Stimulated activated CD8-positive, alpha-beta memory T cell treated with anti-CD3 and anti-CD28 coated beads, Interleukin-7, amount 100 ng/mL, for 48 hours (primary cell): ENCODE results near the gene PCDHA9.
"Not testable (repeated sequence)": the region's sequence is repeated elsewhere in the genome, so short reads cannot be mapped to it uniquely, and the experiment has no call there.

Experiments
- DNase-seq, 2 donors: peaks; one replicate each; pipeline ENCODE4 v3.0.0-alpha.2; 2020; ENCODE audit warnings: low read depth in 1 of 2; ENCODE audit errors: extremely low read depth in 1 of 2

The PCDHA9 gene

DNA sequence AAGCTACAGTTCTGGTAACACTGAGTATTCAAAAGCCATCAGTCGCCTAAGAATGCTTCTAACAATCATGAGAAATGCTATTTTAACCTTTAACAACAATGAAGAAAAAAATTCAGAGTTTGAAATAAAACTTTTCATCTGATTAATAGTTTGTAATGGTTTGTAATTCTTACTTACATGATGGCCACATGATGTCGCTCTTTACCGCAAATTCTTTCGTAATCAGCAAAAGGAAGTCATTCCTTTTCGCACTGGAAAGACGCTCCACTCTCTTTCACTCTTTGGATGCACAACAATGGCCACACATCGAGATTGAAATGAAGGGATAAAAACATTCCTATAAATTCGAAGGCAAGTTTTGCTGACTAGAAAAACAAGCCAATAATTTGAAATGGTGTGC, 14.2 kb upstream of the PCDHA9 start, which contains the start of gene PCDHA7:
Gene PCDHA7 (plus strand): TSS at position 277 of the 400 bp plus-strand sequence. CDS start 115 bp downstream, at position 392.
- DNase-seq: no peak

DNA sequence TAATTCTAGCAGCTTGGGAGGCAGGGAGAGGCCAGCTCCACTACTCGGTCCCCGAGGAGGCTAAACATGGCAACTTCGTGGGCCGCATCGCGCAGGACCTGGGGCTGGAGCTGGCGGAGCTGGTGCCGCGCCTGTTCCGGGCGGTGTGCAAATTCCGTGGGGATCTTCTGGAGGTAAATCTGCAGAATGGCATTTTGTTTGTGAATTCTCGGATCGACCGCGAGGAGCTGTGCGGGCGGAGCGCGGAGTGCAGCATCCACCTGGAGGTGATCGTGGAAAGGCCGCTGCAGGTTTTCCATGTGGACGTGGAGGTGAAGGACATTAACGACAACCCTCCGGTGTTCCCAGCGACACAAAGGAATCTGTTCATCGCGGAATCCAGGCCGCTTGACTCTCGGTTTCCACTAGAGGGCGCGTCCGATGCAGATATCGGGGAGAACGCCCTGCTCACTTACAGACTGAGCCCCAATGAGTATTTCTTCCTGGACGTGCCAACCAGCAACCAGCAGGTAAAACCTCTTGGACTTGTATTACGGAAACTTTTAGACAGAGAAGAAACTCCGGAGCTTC, 13.7 kb upstream of the PCDHA9 start:
- not testable (repeated sequence) for DNase-seq

DNA sequence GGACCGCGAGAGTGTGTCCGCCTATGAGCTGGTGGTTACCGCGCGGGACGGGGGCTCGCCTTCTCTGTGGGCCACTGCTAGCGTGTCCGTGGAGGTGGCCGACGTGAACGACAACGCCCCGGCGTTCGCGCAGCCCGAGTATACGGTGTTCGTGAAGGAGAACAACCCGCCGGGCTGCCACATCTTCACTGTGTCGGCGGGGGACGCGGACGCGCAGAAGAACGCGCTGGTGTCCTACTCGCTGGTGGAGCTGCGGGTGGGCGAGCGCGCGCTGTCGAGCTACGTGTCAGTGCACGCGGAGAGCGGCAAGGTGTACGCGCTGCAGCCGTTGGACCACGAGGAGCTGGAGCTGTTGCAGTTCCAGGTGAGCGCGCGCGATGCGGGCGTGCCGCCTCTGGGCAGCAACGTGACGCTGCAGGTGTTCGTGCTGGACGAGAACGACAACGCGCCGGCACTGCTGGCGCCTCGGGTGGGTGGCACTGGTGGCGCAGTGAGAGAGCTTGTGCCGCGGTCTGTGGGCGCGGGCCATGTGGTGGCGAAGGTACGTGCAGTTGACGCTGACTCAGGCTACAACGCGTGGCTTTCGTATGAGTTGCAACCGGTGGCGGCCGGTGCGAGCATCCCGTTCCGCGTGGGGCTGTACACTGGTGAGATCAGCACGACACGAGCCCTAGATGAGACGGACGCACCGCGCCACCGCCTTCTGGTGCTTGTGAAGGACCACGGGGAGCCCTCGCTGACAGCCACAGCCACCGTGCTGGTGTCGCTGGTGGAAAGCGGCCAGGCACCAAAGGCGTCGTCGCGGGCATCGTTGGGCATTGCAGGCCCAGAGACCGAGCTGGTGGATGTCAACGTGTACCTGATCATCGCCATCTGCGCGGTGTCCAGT, 12.3 kb upstream of the PCDHA9 start:
- DNase-seq: no peak

DNA sequence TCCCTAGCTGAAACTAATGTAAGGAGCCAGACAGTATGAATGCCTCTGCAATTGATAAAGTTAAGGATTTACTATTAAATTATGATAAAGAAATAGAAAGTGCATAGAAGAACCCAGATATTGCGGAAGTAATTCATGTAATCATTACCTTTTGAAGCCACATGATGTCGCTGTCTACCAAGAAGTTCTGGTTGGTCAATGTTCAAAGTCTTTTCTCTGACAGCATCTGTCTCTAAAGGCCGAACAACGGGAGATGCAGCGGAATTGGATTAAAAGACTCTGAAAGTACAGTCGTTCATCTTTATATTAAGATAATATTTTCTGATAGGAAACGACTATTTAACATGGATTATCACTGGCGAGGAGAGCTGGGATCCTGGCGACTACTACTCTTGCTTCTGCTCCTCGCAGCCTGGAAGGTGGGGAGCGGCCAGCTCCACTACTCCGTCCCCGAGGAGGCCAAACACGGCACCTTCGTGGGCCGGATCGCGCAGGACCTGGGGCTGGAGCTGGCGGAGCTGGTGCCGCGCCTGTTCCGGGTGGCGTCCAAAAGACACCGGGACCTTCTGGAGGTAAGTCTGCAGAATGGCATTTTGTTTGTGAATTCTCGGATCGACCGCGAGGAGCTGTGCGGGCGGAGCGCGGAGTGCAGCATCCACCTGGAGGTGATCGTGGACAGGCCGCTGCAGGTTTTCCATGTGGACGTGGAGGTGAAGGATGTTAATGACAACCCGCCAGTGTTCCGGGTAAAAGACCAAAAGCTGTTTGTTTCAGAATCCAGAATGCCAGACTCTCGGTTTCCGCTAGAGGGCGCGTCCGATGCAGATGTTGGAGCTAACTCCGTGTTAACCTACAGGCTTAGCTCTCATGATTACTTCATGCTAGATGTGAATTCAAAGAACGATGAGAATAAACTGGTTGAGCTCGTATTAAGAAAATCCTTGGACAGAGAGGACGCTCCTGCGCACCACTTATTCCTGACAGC, 6.9 kb upstream of the PCDHA9 start, which contains the start of gene PCDHA8:
Gene PCDHA8 (plus strand): TSS at position 210 of the 985 bp plus-strand sequence. CDS start 135 bp downstream, at position 345.
- DNase-seq: no peak

DNA sequence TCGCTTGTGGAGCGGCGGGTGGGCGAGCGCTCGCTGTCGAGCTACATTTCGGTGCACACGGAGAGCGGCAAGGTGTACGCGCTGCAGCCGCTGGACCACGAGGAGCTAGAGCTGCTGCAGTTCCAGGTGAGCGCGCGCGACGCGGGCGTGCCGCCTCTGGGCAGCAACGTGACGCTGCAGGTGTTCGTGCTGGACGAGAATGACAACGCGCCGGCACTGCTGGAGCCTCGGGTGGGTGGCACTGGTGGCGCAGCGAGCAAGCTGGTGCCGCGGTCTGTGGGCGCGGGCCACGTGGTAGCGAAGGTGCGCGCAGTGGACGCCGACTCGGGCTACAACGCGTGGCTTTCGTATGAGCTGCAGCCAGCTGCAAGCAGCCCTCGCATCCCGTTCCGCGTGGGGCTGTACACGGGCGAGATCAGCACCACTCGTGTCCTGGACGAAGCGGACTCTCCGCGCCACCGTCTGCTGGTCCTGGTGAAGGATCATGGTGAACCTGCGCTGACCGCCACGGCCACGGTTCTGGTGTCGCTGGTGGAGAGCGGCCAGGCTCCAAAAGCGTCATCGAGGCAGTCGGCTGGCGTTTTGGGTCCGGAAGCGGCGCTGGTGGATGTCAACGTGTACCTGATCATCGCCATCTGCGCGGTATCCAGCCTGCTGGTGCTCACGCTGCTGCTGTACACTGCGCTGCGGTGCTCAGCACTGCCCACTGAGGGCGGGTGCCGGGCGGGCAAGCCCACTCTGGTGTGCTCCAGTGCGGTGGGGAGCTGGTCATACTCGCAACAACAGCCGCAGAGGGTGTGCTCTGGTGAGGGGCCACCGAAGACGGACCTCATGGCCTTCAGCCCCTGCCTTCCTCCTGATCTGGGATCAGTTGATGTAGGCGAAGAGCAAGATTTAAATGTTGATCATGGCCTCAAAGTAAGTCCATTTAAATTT, 5.1 kb upstream of the PCDHA9 start:
- no peak for DNase-seq

DNA sequence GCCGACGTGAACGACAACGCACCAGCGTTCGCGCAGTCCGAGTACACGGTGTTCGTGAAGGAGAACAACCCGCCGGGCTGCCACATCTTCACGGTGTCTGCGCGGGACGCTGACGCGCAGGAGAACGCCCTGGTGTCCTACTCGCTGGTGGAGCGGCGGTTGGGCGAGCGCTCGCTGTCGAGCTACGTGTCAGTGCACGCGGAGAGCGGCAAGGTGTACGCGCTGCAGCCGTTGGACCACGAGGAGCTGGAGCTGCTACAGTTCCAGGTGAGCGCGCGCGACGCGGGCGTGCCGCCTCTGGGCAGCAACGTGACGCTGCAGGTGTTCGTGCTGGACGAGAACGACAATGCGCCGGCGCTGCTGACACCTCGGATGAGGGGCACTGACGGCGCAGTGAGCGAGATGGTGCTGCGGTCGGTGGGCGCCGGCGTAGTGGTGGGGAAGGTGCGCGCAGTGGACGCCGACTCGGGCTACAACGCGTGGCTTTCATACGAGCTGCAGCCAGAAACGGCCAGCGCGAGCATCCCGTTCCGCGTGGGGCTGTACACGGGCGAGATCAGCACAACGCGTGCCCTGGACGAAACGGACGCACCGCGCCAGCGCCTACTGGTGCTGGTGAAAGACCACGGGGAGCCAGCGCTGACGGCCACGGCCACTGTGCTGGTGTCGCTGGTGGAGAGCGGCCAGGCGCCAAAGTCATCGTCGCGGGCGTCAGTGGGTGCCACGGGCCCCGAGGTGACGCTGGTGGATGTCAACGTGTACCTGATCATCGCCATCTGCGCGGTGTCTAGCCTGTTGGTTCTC, 1.9 kb downstream of the PCDHA9 start:
- not testable (repeated sequence) for DNase-seq

DNA sequence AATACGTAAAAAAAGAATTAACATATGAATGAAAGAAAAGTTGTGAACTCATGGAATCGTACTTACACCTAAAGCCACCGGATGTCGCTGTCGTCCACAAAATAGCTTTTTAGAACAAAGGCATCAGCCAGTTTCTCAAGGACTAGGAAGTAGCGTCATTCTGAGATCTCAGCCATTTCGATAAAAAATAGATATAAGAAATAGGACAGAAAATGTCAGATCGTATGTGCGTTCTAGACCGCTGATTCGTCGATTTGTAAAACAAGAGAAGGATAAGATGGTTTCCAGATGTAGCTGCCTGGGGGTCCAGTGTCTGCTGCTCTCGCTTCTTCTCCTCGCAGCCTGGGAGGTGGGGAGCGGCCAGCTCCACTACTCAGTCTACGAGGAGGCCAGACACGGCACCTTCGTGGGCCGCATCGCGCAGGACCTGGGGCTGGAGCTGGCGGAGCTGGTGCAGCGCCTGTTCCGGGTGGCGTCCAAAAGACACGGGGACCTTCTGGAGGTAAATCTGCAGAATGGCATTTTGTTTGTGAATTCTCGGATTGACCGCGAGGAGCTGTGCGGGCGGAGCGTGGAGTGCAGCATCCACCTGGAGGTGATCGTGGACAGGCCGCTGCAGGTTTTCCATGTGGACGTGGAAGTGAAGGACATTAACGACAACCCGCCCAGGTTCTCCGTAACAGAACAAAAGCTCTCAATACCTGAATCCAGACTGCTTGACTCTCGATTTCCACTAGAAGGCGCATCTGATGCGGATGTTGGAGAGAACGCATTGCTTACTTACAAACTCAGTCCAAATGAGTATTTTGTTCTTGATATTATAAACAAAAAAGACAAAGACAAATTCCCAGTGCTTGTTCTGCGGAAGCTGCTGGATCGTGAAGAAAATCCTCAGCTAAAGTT, 7.8 kb downstream of the PCDHA9 start, which contains the start of gene PCDHA10:
Gene PCDHA10 (plus strand): TSS at position 126 of the 903 bp plus-strand sequence. CDS start 152 bp downstream, at position 278.
- DNase-seq: no peak

DNA sequence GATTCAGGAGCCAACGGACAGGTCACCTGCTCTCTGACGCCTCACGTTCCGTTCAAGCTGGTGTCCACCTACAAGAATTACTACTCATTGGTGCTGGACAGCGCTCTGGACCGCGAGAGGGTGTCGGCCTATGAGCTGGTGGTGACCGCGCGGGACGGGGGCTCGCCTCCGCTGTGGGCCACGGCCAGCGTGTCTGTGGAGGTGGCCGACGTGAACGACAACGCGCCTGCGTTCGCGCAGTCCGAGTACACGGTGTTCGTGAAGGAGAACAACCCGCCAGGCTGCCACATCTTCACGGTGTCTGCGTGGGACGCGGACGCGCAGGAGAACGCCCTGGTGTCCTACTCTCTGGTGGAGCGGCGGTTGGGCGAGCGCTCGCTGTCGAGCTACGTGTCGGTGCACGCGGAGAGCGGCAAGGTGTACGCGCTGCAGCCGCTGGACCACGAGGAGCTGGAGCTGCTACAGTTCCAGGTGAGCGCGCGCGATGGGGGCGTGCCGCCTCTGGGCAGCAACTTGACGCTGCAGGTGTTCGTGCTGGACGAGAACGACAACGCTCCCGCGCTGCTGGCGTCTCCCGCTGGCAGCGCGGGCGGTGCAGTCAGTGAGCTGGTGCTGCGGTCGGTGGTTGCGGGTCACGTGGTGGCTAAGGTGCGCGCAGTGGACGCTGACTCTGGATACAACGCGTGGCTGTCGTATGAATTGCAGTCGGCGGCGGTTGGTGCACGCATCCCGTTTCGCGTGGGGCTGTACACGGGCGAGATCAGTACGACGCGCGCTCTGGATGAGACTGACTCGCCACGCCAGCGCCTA, 9.2 kb downstream of the PCDHA9 start:
- no peak for DNase-seq

DNA sequence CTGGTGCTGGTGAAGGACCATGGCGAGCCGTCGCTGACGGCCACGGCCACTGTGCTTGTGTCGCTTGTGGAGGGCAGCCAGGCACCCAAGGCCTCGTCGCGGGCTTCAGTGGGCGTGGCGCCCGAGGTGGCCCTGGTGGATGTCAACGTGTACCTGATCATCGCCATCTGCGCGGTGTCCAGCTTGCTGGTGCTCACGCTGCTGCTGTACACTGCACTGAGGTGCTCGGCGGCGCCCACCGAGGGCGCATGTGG, 9.7 kb downstream of the PCDHA9 start:
- DNase-seq: no peak

DNA sequence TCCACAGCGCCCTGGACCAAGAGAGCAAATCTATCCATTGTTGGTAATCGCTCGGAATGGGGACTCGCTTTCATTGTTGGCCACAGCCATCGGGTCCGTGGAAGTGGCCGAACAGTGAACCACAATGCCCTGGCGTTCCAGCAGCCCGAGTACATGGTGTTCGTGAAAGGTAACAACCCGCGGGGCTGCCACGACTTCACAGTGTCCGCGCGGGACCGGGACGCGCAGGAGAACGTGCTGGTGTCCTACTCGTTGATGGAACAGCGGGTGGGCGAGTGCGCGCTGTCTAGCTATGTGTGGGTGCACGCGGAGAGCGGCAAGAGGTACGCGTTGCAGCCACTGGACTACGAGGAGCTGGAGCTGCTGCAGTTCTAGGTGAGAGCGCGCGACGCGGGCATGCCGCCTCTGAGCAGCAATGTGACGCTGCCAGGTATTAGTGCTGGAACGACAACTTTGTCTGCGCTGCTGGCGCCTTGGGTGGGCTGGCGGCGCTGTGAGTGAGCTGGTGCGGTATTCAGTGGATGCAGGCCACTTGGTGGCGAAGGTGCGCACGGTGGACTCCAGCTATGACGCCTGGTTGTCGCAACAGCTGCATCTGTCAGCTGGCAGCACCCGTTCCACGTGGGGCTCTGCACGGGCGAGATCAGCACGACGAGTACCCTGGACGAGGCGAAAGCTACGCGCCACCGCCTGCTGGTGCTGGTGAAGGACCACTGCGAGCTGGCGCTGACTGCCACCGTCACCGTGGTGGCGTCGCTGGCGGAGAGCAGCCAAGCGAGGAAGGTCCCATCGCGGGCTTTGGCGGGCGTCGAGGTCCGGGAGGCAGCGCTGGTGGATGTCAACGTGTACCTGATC, 14.5 kb downstream of the PCDHA9 start:
- no peak for DNase-seq

DNA sequence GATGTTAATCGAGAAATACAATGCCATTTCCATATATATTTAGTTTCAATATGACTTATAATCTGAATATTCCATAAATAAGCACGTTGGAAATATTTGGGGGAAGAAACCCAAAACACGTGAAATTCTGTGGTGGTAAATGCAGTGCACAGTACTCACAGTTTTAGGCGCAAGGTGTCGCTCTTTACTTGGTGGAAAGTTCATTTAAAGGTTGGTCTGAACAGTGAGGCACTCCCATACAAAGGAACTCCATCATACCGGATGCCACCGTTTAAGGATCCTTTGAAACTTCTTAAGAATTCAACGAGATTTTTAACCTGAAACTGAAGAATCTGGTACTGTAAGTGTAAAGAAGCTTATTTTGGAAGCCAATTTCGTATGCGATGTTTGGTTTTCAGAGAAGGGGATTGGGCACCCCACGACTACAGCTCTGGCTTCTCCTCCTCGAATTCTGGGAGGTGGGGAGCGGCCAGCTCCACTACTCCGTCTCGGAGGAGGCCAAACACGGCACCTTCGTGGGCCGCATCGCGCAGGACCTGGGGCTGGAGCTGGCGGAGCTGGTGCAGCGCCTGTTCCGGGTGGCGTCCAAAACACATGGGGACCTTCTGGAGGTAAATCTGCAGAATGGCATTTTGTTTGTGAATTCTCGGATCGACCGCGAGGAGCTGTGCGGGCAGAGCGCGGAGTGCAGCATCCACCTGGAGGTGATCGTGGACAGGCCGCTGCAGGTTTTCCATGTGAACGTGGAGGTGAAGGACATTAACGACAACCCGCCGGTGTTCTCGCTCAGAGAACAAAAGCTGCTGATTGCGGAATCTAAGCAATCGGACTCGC, 20.8 kb downstream of the PCDHA9 start, which contains the start of gene PCDHA11:
Gene PCDHA11 (plus strand): TSS at position 237 of the 834 bp plus-strand sequence. CDS start 147 bp downstream, at position 384.
- no peak for DNase-seq

DNA sequence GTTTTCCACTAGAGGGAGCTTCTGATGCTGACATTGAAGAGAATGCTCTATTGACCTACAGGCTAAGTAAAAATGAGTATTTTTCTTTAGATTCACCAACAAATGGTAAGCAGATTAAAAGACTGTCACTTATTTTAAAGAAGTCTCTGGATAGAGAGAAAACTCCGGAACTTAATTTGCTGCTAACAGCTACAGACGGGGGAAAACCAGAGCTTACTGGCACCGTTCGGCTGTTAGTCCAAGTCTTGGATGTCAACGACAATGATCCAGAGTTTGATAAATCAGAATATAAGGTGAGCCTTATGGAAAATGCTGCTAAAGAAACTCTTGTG, 21.3 kb downstream of the PCDHA9 start:
- no peak for DNase-seq

DNA sequence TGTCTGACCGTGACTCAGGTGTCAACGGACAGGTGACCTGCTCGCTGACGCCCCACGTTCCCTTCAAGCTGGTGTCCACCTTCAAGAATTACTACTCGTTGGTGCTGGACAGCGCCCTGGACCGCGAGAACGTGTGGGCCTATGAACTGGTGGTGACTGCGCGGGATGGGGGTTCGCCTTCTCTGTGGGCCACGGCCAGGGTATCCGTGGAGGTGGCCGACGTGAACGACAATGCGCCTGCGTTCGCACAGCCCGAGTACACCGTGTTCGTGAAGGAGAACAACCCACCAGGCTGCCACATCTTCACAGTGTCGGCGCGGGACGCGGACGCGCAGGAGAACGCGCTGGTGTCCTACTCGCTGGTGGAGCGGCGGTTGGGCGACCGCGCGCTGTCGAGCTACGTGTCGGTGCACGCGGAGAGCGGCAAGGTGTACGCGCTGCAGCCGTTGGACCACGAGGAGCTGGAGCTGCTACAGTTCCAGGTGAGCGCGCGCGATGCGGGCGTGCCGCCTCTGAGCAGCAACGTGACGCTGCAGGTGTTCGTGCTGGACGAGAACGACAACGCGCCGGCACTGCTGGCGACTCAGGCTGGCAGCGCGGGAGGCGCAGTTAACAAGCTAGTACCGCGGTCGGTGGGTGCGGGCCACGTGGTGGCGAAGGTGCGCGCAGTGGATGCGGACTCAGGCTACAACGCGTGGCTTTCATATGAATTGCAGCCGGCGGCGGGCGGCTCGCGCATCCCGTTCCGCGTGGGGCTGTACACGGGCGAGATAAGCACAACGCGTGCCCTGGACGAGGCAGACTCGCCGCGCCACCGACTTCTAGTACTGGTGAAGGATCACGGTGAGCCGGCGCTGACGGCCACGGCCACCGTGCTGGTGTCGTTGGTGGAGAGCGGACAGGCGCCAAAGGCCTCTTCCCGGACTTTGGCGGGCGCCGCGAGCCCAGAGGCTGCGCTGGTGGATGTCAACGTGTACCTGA, 22.3 kb downstream of the PCDHA9 start:
- no peak for DNase-seq
